OCI-LY1 (cell line): ENCODE measurements around the gene SLC9A8.

Experiments
- H2AFZ ChIP-seq: fragments of 200-600 bp; sonication (generic), shearing (Covaris generic); 2 replicates; pipeline ENCODE4 v1.6.0; 2014; ENCODE audit warnings: antibody characterized with exemption, mild to moderate bottlenecking, low read length
- H3F3A ChIP-seq: fragments of 200-600 bp; sonication (generic), shearing (Covaris generic); 2 replicates; pipeline ENCODE4 v1.6.0; 2014; ENCODE audit warnings: mild to moderate bottlenecking, antibody characterized with exemption, low read length, moderate library complexity; ENCODE audit not compliant: insufficient read depth
- H3K27ac ChIP-seq: fragments of 200-600 bp; sonication (generic); 2 replicates; pipeline ENCODE4 v1.5.1; 2014; ENCODE audit warnings: low read length, mixed run types, mild to moderate bottlenecking, low read depth; ENCODE audit not compliant: poor library complexity, severe bottlenecking
- H3K27me3 ChIP-seq: fragments of 200-600 bp; sonication (generic); 2 replicates; pipeline ENCODE4 v1.6.0; 2014; ENCODE audit warnings: antibody characterized with exemption, mild to moderate bottlenecking, low read length, moderate library complexity; ENCODE audit not compliant: insufficient read depth
- H3K36me3 ChIP-seq: fragments of 200-600 bp; sonication (generic); 2 replicates; pipeline ENCODE4 v1.6.1; 2014; ENCODE audit warnings: mild to moderate bottlenecking, antibody characterized with exemption, low read length, moderate library complexity, mixed read lengths; ENCODE audit not compliant: insufficient read depth
- H3K4me1 ChIP-seq: fragments of 200-600 bp; sonication (generic); 2 replicates; pipeline ENCODE4 v1.5.1; 2014; ENCODE audit warnings: mild to moderate bottlenecking, low read length, moderate library complexity; ENCODE audit not compliant: insufficient read depth, severe bottlenecking
- H3K4me2 ChIP-seq: fragments of 200-600 bp; sonication (generic), shearing (Covaris generic); 2 replicates; pipeline ENCODE4 v1.6.1; 2014; ENCODE audit warnings: low read length
- H3K4me3 ChIP-seq: fragments of 200-600 bp; sonication (generic); 2 replicates; pipeline ENCODE4 v1.5.1; 2014; ENCODE audit warnings: low read length, low read depth, mild to moderate bottlenecking, mixed read lengths; ENCODE audit not compliant: poor library complexity, severe bottlenecking
- H3K79me2 ChIP-seq: fragments of 200-600 bp; shearing (Covaris generic); 2 replicates; pipeline ENCODE4 v1.6.1; 2016; ENCODE audit warnings: mixed run types, low read length, mixed read lengths; ENCODE audit not compliant: insufficient read depth
- H3K9ac ChIP-seq: fragments of 200-600 bp; sonication (generic), shearing (Covaris generic); 2 replicates; pipeline ENCODE4 v1.6.1; 2014; ENCODE audit warnings: mild to moderate bottlenecking, low read length, mixed read lengths
- H3K9me2 ChIP-seq: fragments of 200-600 bp; sonication (generic), shearing (Covaris generic); 2 replicates; pipeline ENCODE4 v1.6.1; 2014; ENCODE audit warnings: low read depth, mild to moderate bottlenecking, low read length, mixed read lengths
- H3K9me3 ChIP-seq: fragments of 200-600 bp; shearing (Covaris generic); 2 replicates; pipeline ENCODE4 v1.6.1; 2014; ENCODE audit warnings: low read length, mixed read lengths
- H4K20me1 ChIP-seq: fragments of 200-600 bp; sonication (generic), shearing (Covaris generic); 2 replicates; pipeline ENCODE4 v1.6.0; 2016; ENCODE audit warnings: mild to moderate bottlenecking, low read length; ENCODE audit not compliant: insufficient read depth
- CTCF ChIP-seq: fragments of 200-600 bp; sonication (generic), shearing (Covaris generic); IDR thresholded peaks from 2 replicates; pipeline ENCODE4 v1.5.1; 2017; ENCODE audit warnings: mild to moderate bottlenecking, antibody characterized with exemption, low read length, moderate library complexity, mixed read lengths
- EZH2 ChIP-seq: fragments of 200-600 bp; sonication (generic), shearing (Covaris generic); IDR thresholded peaks from 2 replicates; pipeline ENCODE4 v1.8.0; 2017; ENCODE audit warnings: borderline replicate concordance, mixed run types, mild to moderate bottlenecking, antibody characterized with exemption, low read length, moderate library complexity, mixed read lengths

The SLC9A8 gene

GRCh38 chr20:49784291-49784690, 28.3 kb upstream of the SLC9A8 start:
- Histone ChIP-seq H3K4me3 (no peak overlapping the region), H3K27me3 (no peaks in the 10 kb centered on the region), H3K9me2 (no peaks in the 10 kb centered on the region), H3K36me3 (no peaks in the 10 kb centered on the region), H4K20me1 (no peaks in the 10 kb centered on the region), H3K27ac (peak overlapping the region; percentile 94), H2AFZ (no peak overlapping the region), H3K9me3 (no peaks in the 10 kb centered on the region), H3K4me1 (peaks cover 25% of the 10 kb centered on the region), H3K79me2 (no peaks in the 10 kb centered on the region), H3K4me2 (no peak overlapping the region), H3K9ac (no peak overlapping the region), H3F3A (0 out of 2 replicates have a peak, but pooled peaks cover 3% of the 10 kb centered on the region)
- no peak for TF ChIP-seq EZH2
- TF ChIP-seq CTCF: no peak

GRCh38 chr20:49785149-49785851, 27.3 kb upstream of the SLC9A8 start:
- peak overlapping the region; percentile 77 for H3K4me2 ChIP-seq
- no peaks in the 10 kb centered on the region for H3K9me3 ChIP-seq
- H3F3A ChIP-seq: 0 out of 2 replicates have a peak, but pooled peaks cover 3% of the 10 kb centered on the region
- H3K9me2 ChIP-seq: no peaks in the 10 kb centered on the region
- no peaks in the 10 kb centered on the region for H4K20me1 ChIP-seq
- no peaks in the 10 kb centered on the region for H3K79me2 ChIP-seq
- H3K27me3 ChIP-seq: no peaks in the 10 kb centered on the region
- peaks cover 33% of the 10 kb centered on the region for H3K4me1 ChIP-seq
- H2AFZ ChIP-seq: no peak overlapping the region
- H3K4me3 ChIP-seq: no peak overlapping the region
- TF ChIP-seq CTCF: no peak
- no peak for TF ChIP-seq EZH2
- H3K9ac ChIP-seq: no peak overlapping the region; the same call in 1 of the 2 replicates
- H3K27ac ChIP-seq: peak overlapping the region; percentile 94
- H3K36me3 ChIP-seq: no peaks in the 10 kb centered on the region

- Histone ChIP-seq H3K9ac (peak overlapping the region; percentile 58), H3K27me3 (no peaks in the 10 kb centered on the region), H3K9me2 (no peaks in the 10 kb centered on the region), H3K36me3 (no peaks in the 10 kb centered on the region), H3F3A (0 out of 2 replicates have a peak, but pooled peaks cover 3% of the 10 kb centered on the region), H3K4me2 (peak overlapping the region; percentile 77), H3K4me1 (peaks cover 34% of the 10 kb centered on the region), H3K27ac (peak overlapping the region; percentile 94), H2AFZ (peak overlapping the region; percentile 80), H3K9me3 (no peaks in the 10 kb centered on the region), H4K20me1 (no peaks in the 10 kb centered on the region), H3K79me2 (no peaks in the 10 kb centered on the region), H3K4me3 (peak overlapping the region; percentile 51)
- no peak for TF ChIP-seq CTCF
- TF ChIP-seq EZH2: no peak
Measured at GRCh38 chr20:49785852-49786175, 26.8 kb upstream of the SLC9A8 start.
